HCT116 (cell line): ENCODE results near the gene AZIN2.

Experiments used
- CTCF ChIP-seq, 3 experiments: fragments of 200-600 bp in 1 of 3; sonication (generic) in 1 of 3; IDR thresholded peaks in 2 of 3; conservative IDR thresholded peaks in 1 of 3; 2 replicates each; pipeline ENCODE4 v1.5.1; 2012 to 2017; ENCODE audit warnings: low read depth in 2 of 3, low read length in 2 of 3, antibody characterized with exemption in 1 of 3, borderline replicate concordance in 1 of 3, control low read depth in 1 of 3, mild to moderate bottlenecking in 1 of 3, mixed read lengths in 1 of 3, mixed run types in 1 of 3, moderate library complexity in 1 of 3; ENCODE audit not compliant: insufficient read depth in 1 of 3
- POLR2A ChIP-seq: IDR thresholded peaks from 2 replicates; pipeline ENCODE4 v1.7.0; 2011; ENCODE audit warnings: borderline replicate concordance; ENCODE audit not compliant: insufficient read depth, insufficient read length; ENCODE audit errors: extremely low read depth
- RAD21 ChIP-seq: IDR thresholded peaks from 2 replicates; pipeline ENCODE4 v1.6.1; 2012; ENCODE audit warnings: low read depth, mild to moderate bottlenecking
- SRF ChIP-seq: IDR thresholded peaks from 2 replicates; pipeline ENCODE4 v1.6.1; 2012; ENCODE audit warnings: low read depth
- ZFX ChIP-seq: fragments of 450-650 bp; IDR thresholded peaks from 2 replicates; pipeline ENCODE4 v1.6.1; 2017
- TF ChIP-seq, protein P1 (sequence below): IDR thresholded peaks from 2 replicates; pipeline ENCODE4 v1.6.1; 2012

- TF ChIP-seq CTCF (IDR thresholded peaks at IDR 0.05 in 2 of 3, conservative IDR thresholded peaks at IDR 0.05 in 1 of 3; ENCODE audit: borderline replicate concordance in 1 of 3, insufficient read depth in 1 of 3, low read depth in 2 of 3, low read length in 2 of 3) (peak; percentile 14 to 53 (median 45); a peak in 4 of 6 replicates), ZFX (no peak), SRF (no peak), POLR2A (no peak), RAD21 (no peak; the same call in 1 of the 2 replicates)
- TF ChIP-seq, protein P1, sequence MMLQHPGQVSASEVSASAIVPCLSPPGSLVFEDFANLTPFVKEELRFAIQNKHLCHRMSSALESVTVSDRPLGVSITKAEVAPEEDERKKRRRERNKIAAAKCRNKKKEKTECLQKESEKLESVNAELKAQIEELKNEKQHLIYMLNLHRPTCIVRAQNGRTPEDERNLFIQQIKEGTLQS = no peak; the same call in 1 of the 2 replicates
Measured at GRCh38 chr1:33050221-33051076, 30.5 kb upstream of the AZIN2 start.
